EL (cell line): ENCODE measurements around the gene TRIP4.
"Not testable (repeated sequence)": the region's sequence is repeated elsewhere in the genome, so short reads cannot be mapped to it uniquely, and the experiment has no call there.

Source experiments
- DNase-seq: peaks from one replicate; pipeline ENCODE4 v3.0.0-alpha.2; 2016

The TRIP4 gene

DNA sequence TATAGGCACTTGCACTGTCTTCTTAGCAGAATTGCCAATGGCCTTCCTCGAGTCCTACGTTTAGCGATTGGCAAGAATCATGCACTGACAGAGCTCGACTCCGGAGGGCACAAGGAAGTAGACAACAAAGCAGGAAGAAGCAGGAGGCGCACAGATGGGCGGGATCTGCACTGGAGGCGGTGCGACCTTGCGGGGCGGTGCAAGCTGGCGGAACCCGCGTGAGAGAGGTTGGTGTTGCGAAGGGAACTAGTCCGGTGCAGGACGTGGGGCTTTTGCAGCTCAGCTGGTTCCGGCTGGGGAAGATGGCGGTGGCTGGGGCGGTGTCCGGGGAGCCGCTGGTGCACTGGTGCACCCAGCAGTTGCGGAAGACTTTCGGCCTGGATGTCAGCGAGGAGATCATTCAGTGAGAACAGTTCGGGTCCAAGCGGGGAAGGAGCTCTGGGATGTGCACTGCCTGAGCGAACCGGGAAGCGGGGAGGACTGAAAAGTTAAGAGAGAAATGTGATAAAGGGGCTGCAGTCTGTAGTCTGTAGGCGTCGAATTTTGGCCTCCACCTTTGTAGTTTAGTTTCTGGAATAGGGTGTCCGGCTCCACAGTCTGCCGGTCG, at the start of gene TRIP4:
TSS of gene TRIP4 (plus strand) at position 275 of the 607 bp plus-strand sequence. CDS start at position 303, 28 bp downstream.
- DNase-seq: peak; percentile 97

DNA sequence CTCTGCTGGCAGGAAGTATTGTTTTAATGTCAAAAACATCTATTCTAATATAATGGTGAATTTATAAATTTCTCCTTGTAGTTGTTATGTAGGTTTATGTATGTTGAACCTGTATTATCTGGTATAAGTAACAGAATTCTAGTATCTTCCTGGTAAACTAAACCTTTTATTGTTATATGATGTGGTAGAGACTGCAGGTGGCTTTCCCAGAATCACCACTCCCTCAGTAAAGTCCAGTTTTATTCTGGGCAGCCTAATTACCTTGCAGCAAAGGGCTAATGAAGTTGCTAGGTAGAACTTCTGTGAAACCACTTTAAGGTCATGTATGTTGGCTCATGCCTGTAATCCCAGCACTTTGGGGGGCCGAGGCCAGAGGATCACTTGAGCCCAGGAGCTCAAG, 47.3 kb upstream of the TRIP4 start:
- DNase-seq: no peak

DNA sequence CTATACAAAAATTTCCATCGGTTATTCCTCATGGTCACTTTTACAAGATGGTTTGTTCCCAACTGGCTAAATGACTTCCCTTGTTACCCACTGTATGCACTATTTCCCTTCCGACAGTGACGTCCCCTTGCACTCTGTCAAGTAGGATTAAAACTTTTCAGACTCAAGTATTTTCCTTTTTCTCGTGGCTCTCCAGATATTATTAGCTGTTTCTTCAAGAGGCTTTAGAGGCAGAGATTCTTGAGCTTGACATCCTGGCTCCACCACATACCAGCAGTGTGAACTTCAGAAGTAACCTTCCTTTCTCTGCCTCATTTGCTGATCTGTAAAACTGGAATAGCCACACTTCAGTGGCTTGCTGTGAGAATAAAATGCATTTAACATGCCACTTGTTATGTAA, 45.7 kb upstream of the TRIP4 start:
- no peak for DNase-seq

DNA sequence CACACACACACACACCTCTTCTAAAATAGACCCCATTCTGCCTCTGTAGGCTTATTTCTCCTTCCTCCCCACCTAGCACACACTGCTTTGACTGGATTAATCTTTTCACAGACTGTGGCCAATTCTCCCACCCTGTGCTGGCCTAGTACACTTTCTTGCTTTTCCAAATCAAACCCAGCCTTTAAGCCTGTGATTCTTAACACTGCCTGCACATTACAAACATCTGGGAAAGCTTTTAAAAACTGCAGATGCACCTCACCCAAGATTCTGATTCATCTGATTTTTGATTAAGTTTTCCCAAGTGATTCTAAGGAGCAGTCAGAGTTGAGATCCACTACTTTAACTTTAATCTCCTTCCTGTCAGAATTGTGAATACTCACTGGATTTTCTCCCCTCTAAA, 44.4 kb upstream of the TRIP4 start:
- DNase-seq: peak; percentile 21

DNA sequence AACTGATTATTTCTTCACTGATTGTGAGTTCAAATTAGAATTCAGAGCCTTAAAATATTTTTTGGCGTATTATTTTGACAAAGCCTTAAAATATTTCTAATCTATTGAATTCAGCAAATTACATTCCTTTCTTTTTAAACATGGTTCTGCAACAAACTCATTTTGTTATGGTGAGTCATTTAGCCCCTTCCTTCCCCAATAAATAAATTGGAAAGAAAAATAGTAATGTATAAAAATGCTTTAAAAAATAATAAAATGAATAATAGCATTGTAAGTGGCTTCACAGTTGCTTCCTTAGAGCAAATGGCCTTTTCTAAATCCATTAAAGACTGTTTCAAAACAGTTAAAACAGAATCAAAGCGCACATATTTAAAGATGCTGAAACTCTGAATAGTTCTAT, 43.8 kb upstream of the TRIP4 start:
- peak; percentile 58 for DNase-seq

DNA sequence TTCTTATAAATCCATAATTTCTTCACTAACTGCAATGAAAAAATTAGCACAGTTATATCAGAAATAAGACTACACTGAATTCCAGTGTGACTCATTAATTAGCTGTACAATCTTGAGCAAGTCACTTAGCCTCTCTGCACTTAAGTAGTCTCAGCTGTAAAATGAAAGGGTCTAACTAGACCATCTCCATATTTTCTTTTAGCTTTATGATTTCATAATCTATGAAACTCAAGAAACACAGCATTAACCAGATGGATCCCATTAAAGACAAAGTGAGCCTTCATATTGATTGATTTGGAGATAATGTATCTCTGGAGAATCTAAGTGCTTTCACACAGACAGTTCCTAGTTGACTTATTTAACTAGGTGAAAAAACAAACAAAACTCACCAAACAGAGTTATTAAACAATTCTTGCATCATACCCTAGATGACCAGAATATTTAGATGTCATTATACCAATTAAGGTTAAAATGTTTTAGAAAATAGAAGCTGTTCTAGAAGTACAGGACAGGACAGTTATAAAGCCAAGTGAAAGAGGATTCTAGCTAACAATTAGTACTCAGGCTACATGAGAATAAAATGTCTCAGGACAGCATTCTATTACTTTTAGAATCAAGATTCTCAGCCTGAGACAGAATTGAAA, 42.9 kb upstream of the TRIP4 start:
- DNase-seq: peak; percentile 44

DNA sequence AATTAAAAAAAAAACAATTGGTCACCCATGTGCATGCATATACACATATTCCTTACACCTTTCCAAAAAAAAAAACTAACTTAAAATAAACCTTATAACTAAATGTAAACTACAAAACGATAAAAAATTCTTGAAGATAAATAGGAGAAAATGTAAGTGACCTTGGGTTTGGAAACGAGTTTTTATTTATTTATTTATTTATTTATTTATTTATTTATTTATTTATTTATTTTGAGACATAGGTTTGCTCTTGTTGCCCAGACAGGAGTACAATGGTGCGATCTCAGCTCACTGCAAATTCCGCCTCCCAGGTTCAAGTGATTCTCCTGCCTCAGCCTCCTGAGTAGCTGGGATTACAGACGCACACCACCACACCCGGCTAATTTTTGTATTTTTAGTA, 41.4 kb upstream of the TRIP4 start:
- DNase-seq: not testable (repeated sequence)

DNA sequence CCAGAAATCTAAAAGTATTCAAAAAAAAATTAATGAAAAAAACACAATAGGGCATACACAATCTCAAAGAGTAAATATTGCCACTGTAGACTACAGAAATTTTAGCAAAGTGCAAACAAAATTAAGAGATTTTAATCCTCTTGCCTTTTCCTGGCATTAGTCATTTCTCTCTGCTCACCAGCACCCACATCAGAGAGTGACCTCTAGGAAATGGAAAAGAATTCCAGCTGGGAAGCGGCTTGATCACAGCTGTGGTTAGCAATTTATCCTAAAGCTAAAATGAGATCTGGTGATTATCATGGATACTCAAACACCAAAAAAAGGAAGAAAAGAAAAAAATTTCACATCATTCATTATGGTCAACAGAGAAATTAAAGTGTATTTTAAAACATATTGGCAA, 39.2 kb upstream of the TRIP4 start:
- peak; percentile 63 for DNase-seq

DNA sequence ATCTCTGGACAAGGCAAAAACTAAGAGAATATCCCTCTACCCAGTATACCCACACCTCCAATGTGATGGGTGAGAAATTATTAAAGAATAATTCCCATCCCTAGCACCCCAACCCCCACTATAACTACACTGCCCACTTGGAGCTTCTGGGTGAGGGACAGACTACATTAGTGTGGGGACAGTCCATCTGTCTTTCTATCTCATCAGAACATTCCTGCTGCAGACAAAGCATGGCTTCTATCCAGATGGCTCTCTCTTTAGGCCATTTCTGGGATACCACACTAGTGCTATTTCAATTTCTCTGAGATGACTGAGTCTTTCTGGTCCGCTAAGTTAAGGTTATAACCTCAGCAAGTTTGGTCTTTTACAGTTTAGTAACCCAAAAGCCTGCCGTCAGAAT, 38.3 kb upstream of the TRIP4 start:
- no peak for DNase-seq

DNA sequence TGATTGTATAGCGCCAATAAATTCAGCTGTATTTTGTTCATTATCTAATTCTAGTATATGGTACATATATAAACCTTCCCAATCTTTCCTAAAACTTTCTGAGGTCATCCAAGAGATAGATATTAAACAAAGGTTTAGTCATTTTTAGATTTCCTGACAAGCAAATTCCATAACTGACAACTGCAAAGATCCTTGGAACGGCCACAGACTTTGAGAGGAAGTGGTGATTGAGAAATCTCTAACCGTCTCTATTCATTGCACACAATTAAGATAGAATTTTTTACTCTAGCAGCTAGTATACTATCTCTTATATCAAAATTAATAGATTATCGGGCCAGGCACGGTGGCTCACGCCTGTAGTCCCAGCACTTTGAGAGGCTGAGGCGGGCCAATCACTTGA, 36.4 kb upstream of the TRIP4 start:
- peak; percentile 54 for DNase-seq

DNA sequence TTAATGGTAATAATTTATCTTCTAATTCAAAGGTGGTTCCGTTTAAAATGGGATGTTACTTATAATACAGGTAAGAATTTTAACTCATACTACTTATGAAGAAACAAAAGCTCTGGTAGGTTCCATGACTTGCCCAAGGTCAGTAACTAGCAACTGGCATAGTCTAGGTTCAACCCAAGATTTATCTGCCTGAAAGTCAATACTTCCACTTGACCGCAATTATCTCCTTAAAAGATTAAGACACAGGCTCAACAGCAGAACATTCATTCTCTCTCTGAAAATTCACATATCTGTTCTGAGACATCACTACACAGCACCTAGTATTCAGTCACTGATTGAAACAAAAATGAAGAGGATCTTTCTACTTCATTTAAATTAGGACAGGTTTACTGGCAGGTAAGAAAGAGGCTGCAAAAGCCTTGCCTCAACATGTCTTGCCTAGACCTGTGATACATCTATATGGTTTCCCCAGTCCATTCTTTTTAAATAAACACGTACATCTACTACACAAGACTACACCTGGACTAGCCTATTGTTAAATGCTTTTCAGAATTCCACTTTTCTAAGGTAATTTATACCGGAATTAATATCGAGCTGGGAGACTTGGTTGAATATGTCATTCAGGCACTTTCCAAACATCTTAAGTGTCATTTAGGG, 32.8 kb upstream of the TRIP4 start:
- DNase-seq: no peak

DNA sequence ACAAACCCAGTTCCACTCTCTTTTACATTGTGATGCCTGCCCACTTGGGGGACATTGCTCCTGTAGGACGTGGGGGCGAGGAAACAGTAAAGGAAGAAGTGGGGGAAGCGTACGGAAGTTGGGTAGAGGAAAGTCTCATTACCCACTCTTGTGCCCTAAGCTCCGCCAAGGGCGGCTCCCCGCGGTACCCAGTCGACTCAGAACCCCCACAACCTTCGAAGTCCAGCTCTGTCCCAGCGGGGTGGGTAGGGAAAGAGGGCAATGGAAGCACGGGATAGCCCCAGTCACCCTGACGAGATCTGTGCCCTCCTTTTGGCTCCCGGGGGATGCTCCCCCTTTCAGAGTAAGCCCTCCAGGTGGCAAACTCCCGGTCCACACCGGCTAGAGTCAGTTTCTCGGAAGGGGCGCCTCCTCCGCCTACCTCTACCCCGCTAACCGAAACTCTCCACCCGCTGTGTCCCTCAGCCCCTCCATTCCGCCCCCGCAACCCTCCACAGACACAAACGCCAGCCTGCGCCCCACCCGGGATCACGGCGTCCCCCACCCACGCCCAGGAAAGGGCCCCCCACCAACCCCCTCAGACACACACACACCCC, 32.2 kb upstream of the TRIP4 start:
- peak; percentile 33 for DNase-seq

DNA sequence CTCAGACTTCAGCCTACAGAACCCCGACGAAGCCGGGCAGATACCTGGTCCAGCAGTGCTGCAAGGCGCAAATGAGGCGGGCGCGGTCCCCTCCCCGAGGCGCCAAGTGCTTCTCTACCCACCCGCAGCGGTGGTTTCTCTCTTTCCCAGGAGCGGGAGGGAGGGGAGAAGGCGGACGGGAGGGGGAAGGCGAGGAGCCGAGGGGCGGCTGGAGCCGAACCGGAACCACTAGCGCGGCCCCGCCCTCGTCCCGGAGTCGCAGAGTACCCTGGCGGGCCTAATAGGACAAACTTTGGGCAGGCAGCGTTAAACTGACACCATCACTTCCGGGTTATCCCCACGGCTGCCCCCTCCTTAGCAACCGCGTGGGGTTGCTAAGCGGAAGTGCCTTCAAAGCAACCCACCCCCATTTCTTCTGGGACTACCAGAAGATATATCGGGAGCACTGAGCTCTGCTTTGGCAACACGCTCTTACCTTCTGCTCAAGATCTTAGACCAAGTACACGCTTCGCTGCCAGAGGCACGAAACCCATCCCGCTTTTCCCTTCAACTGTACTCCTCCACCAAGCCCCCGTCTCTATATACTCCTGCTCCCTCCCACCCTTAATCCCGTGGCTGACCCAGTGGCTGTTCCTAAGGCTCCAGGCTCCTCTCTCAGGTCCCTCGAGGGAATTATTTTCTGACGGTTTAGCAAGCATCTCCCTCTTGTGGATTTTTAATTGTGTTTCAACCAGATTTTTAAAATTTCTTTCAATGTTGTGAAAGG, 31.5 kb upstream of the TRIP4 start, which contains the start of gene CSNK1G1:
TSS of gene CSNK1G1 (minus strand) at position 230 of the 766 bp plus-strand sequence. CDS start 55,674 bp downstream, outside the sequence.
- DNase-seq: peak; percentile 98

DNA sequence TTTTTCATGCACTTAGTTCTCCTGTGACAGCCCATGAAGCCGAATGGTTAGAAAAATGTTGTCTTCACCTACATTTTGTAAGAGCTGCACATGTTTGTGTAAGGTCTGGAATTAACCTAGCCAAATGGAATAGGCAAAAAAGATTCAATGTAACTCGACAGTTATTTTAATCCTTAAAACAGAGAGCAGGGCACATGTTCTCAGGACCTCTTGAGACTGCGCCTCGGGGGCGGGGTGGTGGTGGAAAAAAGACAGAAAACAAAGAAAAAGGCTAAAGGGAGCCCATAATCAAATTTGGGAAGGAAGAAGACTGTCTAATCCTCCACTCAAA, 31.0 kb upstream of the TRIP4 start:
- DNase-seq: no peak

DNA sequence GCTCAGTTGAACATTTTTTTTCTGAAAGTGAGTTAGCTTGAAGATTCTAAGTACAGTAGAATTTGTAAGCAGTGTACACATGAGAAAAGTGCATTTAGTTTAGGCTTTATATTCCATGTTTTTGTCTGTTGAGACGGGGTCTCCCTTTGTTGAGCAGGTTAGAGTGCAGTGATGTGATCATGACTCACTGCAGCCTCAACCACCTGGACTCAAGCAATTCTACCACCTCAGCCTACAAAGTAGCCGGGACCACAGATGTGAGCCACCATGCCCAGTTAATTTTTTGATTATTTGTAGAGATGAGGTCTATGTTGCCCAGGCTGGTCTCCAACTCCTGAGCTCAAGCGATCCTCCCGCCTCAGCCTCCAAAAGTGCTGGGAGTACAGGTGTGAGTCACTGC, 26.4 kb upstream of the TRIP4 start:
- no peak for DNase-seq

DNA sequence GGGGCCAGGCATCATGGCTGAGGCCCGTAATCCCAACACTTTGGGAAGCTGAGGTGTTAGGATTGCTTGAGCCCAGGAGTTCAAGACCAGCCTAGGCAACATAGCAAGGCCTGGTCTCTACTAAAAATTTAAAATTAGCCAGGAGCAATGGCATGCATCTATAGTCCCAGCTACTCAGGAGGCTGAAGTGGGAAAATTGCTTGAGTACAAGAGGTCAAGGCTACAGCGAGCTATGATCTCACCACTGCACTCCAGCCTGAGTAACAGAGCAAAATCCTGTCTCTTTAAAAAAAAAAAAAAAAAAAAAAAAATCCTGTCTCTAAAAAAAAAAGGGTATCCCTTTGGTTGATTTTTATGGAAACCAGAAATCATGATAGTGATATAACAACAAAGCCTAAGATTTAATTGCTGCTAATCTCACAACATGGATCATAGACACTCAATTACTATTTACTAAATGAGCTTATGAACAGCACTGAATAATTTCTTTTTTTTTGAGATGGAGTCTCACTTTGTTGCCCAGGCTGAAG, 18.5 kb upstream of the TRIP4 start:
- DNase-seq: peak; percentile 30

DNA sequence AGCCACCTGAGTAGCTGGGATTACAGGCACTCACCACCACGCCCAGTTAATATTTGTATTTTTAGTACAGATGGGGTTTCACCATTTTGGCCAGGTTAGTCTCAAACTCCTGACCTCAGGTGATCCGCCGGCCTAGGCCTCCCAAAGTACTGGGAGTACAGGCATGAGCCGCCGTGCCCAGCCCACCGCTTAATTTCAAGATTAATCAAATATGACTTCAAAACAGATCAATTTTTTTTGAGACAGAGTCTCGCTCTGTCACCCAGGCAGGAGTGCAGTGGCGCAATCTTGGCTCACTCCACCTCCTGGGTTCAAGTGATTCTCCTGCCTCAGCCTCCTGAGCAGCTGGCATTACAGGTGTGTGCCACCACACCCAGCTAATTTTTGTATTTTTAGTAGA, 16.3 kb upstream of the TRIP4 start:
- DNase-seq: not testable (repeated sequence)

DNA sequence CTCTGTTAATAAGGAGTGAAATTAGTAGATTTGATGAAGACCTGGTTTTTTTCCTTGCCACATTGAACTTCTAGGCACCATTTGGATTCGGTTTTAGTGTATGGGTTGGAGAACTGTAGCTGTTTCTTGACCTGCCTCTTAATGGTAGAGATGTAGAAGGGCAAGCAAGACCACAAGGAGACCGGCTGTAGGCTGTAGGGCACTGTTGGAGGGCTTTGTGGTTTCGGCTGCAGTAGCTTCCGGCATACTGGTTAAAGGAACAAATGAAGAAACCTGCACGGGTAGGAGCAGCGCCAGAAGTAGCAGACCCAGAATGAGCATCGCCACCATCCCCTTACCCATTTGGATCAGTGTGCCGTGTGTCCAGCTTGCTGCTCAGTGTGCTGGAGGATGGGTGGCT, 14.3 kb upstream of the TRIP4 start:
- DNase-seq: no peak

DNA sequence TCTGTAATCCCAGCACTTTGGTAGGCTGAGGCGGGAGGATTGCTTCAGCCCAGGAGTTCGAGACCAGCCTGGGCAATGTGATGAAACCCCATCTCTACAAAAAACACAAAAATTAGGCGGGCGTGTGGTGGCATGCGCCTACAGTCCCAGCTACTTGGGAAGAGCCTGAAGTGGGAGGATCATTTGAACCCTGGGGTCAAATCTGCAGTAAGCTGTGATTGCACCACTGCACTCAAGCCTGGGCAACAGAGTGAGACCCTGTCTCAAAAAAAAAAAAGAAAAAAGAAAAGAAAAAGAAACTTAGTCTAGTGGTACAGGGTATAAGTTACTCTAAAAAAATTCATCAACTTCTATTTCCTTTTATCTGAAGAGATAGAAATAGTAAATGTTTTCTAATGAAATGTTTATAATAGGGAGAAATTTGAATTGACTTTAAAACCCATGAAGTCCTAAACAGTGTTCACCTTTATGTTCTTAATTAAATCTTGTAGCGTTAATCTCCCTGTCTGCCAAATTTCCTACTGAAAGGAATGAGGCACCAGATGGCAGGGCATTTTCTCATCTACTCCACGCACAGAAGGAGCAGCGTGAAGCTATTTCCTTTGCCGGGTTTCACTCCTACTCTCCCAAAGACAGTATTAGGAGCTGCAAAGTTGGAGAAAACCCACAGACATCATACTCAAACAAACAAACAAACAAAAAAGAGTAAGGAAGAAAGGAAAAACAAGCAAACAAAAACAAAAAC, 8.2 kb upstream of the TRIP4 start:
- peak; percentile 41 for DNase-seq

DNA sequence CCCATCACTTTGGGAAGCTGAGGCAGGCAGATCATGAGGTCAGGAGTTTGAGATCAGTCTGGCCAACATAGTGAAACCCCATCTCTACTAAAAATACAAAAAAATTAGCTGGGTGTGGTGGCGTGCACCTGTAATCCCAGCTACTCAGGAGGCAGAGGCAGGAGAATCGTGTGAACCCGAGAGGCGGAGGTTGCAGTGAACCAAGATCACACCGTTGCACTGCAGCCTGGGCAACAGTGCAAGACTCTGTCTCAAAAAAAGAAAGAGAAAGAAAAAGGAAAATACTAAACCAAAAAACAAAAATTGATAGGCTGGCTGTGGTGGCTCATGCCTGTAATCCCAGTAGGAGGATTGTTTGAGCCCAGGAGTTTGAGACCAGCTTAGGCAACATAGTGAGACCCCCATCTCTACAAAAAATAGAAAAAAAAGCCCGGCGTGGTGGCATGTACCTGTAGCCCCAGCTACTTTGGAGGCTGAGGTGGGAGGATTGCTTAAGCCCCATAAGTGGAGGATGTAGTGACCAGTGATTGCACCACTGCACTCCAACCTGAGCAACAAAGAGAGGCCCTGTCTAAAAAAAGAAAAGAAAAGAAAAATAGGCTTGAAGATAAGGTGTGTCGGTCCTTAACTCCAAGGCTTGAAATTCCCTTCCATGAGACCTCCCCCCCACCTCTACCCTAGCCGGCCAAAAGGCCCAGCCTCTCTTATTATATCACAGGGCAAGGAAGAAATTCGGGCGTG, 7.3 kb upstream of the TRIP4 start:
- DNase-seq: not testable (repeated sequence)

DNA sequence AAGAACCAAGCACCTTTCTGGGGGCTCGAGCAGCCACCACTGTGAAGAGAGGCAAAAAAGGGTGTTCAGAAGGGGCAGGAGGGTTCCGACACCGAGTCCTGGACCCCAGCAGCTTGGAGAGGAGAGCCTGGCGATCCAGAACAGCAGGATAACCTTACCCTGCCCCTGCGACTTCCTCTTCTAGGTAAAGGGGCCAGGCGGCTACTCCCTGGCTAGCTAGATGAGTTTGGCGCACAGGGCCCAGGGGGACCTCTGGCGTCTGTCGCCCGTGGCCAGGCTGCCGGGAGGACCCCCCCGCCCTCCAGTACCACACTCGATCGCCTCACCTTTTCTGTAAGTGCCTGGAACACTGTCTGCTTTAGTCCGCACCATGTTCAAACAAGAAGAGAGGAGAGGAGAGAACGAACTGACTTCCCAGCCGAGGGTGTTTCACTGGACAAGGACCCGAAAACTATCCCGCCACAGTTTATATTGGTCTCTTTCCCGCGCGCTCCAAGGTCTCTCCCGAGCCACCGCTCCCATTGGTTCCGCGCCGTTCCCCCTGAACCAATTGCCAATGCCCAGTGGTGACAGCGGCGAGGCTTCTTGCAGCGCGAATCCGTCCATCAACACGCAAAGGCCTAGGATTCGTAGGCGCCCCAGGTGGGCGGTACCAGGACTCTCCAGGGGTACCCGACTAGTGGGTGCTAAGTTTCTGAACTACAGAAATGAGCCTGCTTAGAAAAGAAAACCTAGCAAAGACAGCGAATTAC, 6.5 kb upstream of the TRIP4 start, which contains the start of gene PCLAF:
TSS of gene PCLAF (minus strand) at position 442 of the 752 bp plus-strand sequence. CDS start at position 372, 70 bp downstream.
- peak; percentile 99 for DNase-seq
